ENCODE results near the gene CNST.

DNA sequence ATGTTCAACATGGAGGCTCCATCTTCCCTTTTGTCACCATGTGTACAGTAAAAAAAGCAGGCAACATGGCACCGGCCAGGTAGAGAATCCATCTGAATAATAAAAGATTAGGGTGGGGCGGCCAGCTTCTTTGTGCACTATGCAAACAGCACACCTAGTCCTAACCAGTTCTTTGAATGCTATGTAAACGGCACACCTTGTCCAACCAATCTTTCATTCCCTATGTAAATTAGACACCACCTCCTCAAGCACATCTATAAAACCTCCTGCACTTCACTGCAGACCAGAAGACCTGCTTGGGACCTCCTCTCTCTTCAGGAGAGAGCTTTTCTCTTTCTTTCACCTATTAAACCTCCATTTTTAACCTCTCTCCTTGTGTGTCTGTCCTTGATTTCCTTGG, 28.4 kb upstream of the CNST start:
- TF ChIP-seq, protein P1, sequence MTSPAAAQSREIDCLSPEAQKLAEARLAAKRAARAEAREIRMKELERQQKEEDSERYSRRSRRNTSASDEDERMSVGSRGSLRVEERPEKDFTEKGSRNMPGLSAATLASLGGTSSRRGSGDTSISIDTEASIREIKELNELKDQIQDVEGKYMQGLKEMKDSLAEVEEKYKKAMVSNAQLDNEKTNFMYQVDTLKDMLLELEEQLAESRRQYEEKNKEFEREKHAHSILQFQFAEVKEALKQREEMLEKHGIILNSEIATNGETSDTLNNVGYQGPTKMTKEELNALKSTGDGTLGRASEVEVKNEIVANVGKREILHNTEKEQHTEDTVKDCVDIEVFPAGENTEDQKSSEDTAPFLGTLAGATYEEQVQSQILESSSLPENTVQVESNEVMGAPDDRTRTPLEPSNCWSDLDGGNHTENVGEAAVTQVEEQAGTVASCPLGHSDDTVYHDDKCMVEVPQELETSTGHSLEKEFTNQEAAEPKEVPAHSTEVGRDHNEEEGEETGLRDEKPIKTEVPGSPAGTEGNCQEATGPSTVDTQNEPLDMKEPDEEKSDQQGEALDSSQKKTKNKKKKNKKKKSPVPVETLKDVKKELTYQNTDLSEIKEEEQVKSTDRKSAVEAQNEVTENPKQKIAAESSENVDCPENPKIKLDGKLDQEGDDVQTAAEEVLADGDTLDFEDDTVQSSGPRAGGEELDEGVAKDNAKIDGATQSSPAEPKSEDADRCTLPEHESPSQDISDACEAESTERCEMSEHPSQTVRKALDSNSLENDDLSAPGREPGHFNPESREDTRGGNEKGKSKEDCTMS (CRISPR knock-in tag; conservative IDR thresholded peaks at IDR 0.05), result no peak
- TF ChIP-seq HMG20B (CRISPR knock-in tag; conservative IDR thresholded peaks at IDR 0.05), result no peak
- no peak for TF ChIP-seq FOXJ3 (CRISPR knock-in tag; IDR thresholded peaks at IDR 0.05; ENCODE audit: borderline replicate concordance)
- TF ChIP-seq PATZ1 (CRISPR knock-in tag; IDR thresholded peaks at IDR 0.05), result no peak
- TF ChIP-seq EP300 (IDR thresholded peaks at IDR 0.05; ENCODE audit: low read depth in 2 of 2, low read length in 2 of 2), result no peak
- no peak for TF ChIP-seq EP300 (CRISPR knock-in tag; IDR thresholded peaks at IDR 0.05; ENCODE audit: borderline replicate concordance)
- no peak for TF ChIP-seq CTCF (CRISPR knock-in tag; IDR thresholded peaks at IDR 0.05)
- no peak for TF ChIP-seq PRDM4 (CRISPR knock-in tag; IDR thresholded peaks at IDR 0.05; ENCODE audit: borderline replicate concordance)
- no peak for TF ChIP-seq SP1 (IDR thresholded peaks at IDR 0.05)
- no peak for TF ChIP-seq SP1 (CRISPR knock-in tag; IDR thresholded peaks at IDR 0.05)
- TF ChIP-seq POLR2A (IDR thresholded peaks at IDR 0.05; ENCODE audit: insufficient read depth in 1 of 2, low read depth in 2 of 2, low read length in 2 of 2), result no peak
- TF ChIP-seq MXI1 (IDR thresholded peaks at IDR 0.05; ENCODE audit: borderline replicate concordance, low read depth, low read length), result no peak
- no peak for TF ChIP-seq PHF20 (CRISPR knock-in tag; IDR thresholded peaks at IDR 0.05)

Data from HepG2 (cell line).